GM23248 (cell line): ENCODE measurements around the gene GPR4.

ENCODE experiments used
- EZH2 ChIP-seq: fragments of 200-600 bp; sonication (generic); IDR thresholded peaks from 2 replicates; pipeline ENCODE4 v1.6.1; 2018; ENCODE audit warnings: antibody characterized with exemption, mild to moderate bottlenecking; ENCODE audit not compliant: insufficient read depth, poor library complexity, severe bottlenecking
- EZH2phosphoT487 ChIP-seq: fragments of 200-600 bp; sonication (generic); IDR thresholded peaks from 2 replicates; pipeline ENCODE4 v1.6.1; 2018; ENCODE audit warnings: antibody characterized with exemption, moderate library complexity, mild to moderate bottlenecking, low read depth; ENCODE audit not compliant: insufficient read depth

DNA sequence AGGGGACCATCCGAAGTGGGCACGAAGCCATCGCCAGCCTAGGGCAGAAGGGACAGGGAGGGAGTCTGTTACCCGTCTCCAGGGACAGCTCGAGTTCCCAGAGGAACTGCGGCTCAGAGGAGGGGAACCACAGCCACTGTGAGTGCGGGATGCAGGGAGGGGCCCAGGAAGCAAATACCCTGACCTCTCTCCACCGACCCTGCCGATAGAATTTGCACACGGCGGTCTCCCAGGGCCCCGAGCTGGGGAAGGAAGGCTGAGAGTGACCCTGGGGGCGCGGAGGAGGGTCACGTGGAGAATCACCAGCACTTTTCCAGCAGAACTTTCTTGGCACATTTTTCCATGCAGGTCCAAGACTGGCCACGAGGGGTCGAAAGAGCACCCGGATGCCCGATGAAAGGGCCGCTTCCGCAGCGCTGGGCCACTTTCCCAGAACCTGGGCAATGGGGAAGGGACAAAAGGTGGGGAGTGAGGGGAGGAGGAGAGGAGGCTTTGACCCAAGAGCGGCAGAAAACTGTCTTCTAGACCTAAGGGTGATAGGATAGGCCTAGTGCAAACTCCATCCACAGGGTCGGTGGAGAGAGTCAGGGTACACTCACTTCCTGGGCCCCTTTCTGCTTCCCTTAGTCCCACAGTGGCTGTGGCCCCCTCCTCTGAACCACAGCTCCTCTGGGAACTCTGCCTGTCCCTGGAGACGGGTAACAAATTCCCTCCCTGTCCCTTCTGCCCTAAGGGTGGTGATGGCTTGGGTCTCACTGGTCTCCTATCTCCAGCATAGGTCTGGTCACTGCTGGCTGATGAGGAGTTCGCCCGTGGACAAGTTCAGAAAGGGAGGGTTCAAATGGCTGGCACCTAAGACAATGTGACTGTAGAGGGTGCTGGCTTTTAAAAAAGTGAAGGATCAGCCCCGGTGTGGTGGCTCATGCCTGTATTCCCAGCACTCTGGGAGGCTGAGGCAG lies 5.3 kb upstream of the GPR4 start:
- TF ChIP-seq EZH2 (no peak), EZH2phosphoT487 (no peak)
